HepG2 (cell line): ENCODE measurements around the gene SLC6A4. TPM values are rescaled to one million over a fixed set of nuclear protein-coding genes. Genes with fewer than 3 reads are reported as not detected.

Experiments
- AKNA ChIP-seq: sonication (generic); formaldehyde crosslinking; IDR thresholded peaks from 2 replicates; pipeline ENCODE4 v1.4.0; 2020; ENCODE audit warnings: missing genetic modification reagents, borderline replicate concordance
- ATF2 ChIP-seq: sonication (generic); formaldehyde crosslinking; IDR thresholded peaks from 2 replicates; pipeline ENCODE4 v1.4.0; 2020; ENCODE audit warnings: missing genetic modification reagents
- ATF4 ChIP-seq, 2 experiments: fragments of 450-650 bp in 1 of 2; sonication (generic) in 1 of 2; formaldehyde crosslinking; IDR thresholded peaks; 2 replicates each; pipeline versions ENCODE4 v1.5.0 to v1.8.0; 2020 to 2022; ENCODE audit warnings: mild to moderate bottlenecking in 1 of 2, missing genetic modification reagents in 1 of 2
- ETV5 ChIP-seq: IDR thresholded peaks from 2 replicates; pipeline ENCODE4 v1.6.1; 2018; ENCODE audit warnings: missing biosample characterization, missing genetic modification reagents, inconsistent platforms, borderline replicate concordance
- IKZF1 ChIP-seq: fragments of 450-650 bp; IDR thresholded peaks from 2 replicates; pipeline ENCODE4 v1.7.1; 2016
- ISL2 ChIP-seq: sonication (generic); formaldehyde crosslinking; IDR thresholded peaks from 2 replicates; pipeline ENCODE4 v1.5.0; 2020; ENCODE audit warnings: missing genetic modification reagents
- MBD4 ChIP-seq: IDR thresholded peaks from 2 replicates; pipeline ENCODE4 v1.6.1; 2012; ENCODE audit warnings: low read length, inconsistent platforms, borderline replicate concordance
- MZF1 ChIP-seq: sonication (generic); formaldehyde crosslinking; IDR thresholded peaks from 2 replicates; pipeline ENCODE4 v1.8.1; 2023; ENCODE audit warnings: mild to moderate bottlenecking, missing genetic modification reagents, borderline replicate concordance
- NR1H2 ChIP-seq: sonication (generic); formaldehyde crosslinking; IDR thresholded peaks from 2 replicates; pipeline ENCODE4 v1.8.1; 2022; ENCODE audit warnings: low read depth, missing genetic modification reagents, borderline replicate concordance
- NR2F6 ChIP-seq, 2 experiments: IDR thresholded peaks; 2 replicates each; pipeline ENCODE4 v1.6.1; 2016; ENCODE audit warnings: antibody characterized with exemption in 1 of 2, mild to moderate bottlenecking in 1 of 2
- RXRA ChIP-seq: sonication (generic); formaldehyde crosslinking; IDR thresholded peaks from 2 replicates; pipeline ENCODE4 v1.5.1; 2020; ENCODE audit warnings: missing genetic modification reagents
- RXRB ChIP-seq: IDR thresholded peaks from 2 replicates; pipeline ENCODE4 v1.6.1; 2016; ENCODE audit warnings: borderline replicate concordance, missing genetic modification reagents, missing compliant biosample characterization
- SOX13 ChIP-seq, 3 experiments: fragments of 450-650 bp in 1 of 3; sonication (generic) in 1 of 3; formaldehyde crosslinking in 1 of 3; IDR thresholded peaks in 2 of 3; conservative IDR thresholded peaks in 1 of 3; 2 replicates each; pipeline versions ENCODE4 v1.5.0 to v1.6.1; 2016 to 2020; ENCODE audit warnings: antibody characterized with exemption in 1 of 3, mild to moderate bottlenecking in 1 of 3, missing compliant biosample characterization in 1 of 3, missing genetic modification reagents in 1 of 3, moderate library complexity in 1 of 3
- TCF7 ChIP-seq: sonication (generic); IDR thresholded peaks from 2 replicates; pipeline ENCODE4 v1.6.1; 2016; ENCODE audit warnings: antibody characterized with exemption, low read depth
- TEF ChIP-seq: sonication (generic); formaldehyde crosslinking; IDR thresholded peaks from 2 replicates; pipeline ENCODE4 v1.5.0; 2020; ENCODE audit warnings: missing genetic modification reagents
- ZNF331 ChIP-seq: sonication (generic); formaldehyde crosslinking; IDR thresholded peaks from 2 replicates; pipeline ENCODE4 v1.4.0; 2020; ENCODE audit warnings: missing genetic modification reagents
- ZNF766 ChIP-seq: sonication (generic); formaldehyde crosslinking; IDR thresholded peaks from 2 replicates; pipeline ENCODE4 v1.5.0; 2020; ENCODE audit warnings: missing genetic modification reagents, borderline replicate concordance
- ZNF777 ChIP-seq: sonication (generic); formaldehyde crosslinking; IDR thresholded peaks from 2 replicates; pipeline ENCODE4 v1.4.0; 2020; ENCODE audit warnings: missing genetic modification reagents
- polyA plus RNA-seq, 8 experiments: library from polyadenylated mRNA; depleted of rRNA in 3 of 8; stranded (reverse) in 7 of 8; unstranded in 1 of 8; fragments of >200 nt; fragmentation: Illumina TruSeq in 4 of 8; extraction: Trizol in 4 of 8; gene quantifications; 2 replicates each; pipeline versions ENCODE4 v1.2.1 to v1.2.3, GENCODE V29; 2011 to 2016; ENCODE audit warnings: low read depth in 4 of 8, missing spikeins in 1 of 8, mixed read lengths in 1 of 8; ENCODE audit not compliant: insufficient read depth in 1 of 8
- total RNA-seq, 5 experiments: library from RNA; depleted of rRNA; stranded (reverse); fragments of >200 nt; fragmentation: Illumina TruSeq; extraction: Trizol; gene quantifications; 2 replicates each; pipeline ENCODE4 v1.2.3, GENCODE V29; 2016; ENCODE audit warnings: low read depth in 1 of 5

The SLC6A4 gene
- total and polyA plus RNA-seq, 2 of the 13 experiments (the other 11 are each of a cell fraction or from before 2014, with no cell fraction given): 7.6 to 20.3 TPM

GRCh38 chr17:30219833-30220232, 15.7 kb downstream of the SLC6A4 start (continued):
- TF ChIP-seq NR2F6 (IDR thresholded peaks at IDR 0.05) (0 out of 2 replicates have a peak, but pooled peaks have one; percentile 49), NR2F6 (CRISPR knock-in tag; IDR thresholded peaks at IDR 0.05) (peak; percentile 63), SOX13 (IDR thresholded peaks at IDR 0.05) (no peak), SOX13 (CRISPR knock-in tag; conservative IDR thresholded peaks at IDR 0.05 in 1 of 2, IDR thresholded peaks at IDR 0.05 in 1 of 2) (no peak), RXRA (CRISPR knock-in tag) (no peak), NR1H2 (CRISPR knock-in tag) (no peak), ETV5 (CRISPR knock-in tag) (peak; percentile 79; the same call in 1 of the 2 replicates), AKNA (CRISPR knock-in tag) (no peak), ZNF777 (CRISPR knock-in tag) (no peak), MBD4 (no peak), ATF2 (CRISPR knock-in tag) (no peak), MZF1 (no peak), ZNF331 (peak; percentile 40; the same call in 1 of the 2 replicates), ATF4 (CRISPR knock-in tag; IDR thresholded peaks at IDR 0.05) (no peak), ISL2 (no peak), IKZF1 (no peak), RXRB (peak; percentile 78; the same call in 1 of the 2 replicates), TEF (CRISPR knock-in tag) (peak; percentile 30; the same call in 1 of the 2 replicates), TCF7 (no peak), ZNF766 (CRISPR knock-in tag) (no peak)
- TF ChIP-seq, all 625 proteins: peak for 35
